ENCODE measurements around the gene STAT4. TPM values are rescaled to one million over a fixed set of nuclear protein-coding genes. Genes with fewer than 3 reads are reported as not detected.

STAT4 gene
- total and polyA plus RNA-seq, 4 donors = 0.85 to 7.9 (median 3.2) TPM

DNA sequence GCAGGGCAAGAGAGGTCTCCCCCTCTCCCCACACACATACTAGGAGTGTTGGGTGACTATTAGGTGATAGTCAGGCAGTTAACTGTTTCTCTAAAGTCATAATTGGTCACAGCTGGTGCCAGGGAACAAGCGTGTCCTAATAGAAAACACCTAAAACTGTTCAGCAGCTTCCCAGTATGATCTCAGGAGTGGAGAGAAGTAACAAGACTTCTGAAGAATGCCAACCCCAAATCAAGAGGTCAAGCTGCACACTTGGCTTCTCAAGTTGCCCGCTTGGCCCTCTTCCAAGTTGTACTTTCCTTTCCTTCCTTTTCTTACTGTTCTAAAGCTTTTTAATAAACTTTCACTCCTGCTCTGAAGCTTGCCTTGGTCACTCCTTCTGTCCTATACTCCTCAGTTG, 114.4 kb downstream of the STAT4 start:
- H3K27me3 ChIP-seq (ENCODE audit: control insufficient read depth in 4 of 4, insufficient read depth in 4 of 4, low read length in 3 of 4) = no peaks in the 10 kb centered on the region
- H3K9ac ChIP-seq (ENCODE audit: low read depth in 1 of 2, low read length in 2 of 2) = no peak overlapping the region
- H3K36me3 ChIP-seq (ENCODE audit: control insufficient read depth in 4 of 4, insufficient read depth in 3 of 4, low read depth in 1 of 4, low read length in 3 of 4) = peaks cover 0 to 8% (median 0%) of the 10 kb centered on the region in 4 donors
- H3K4me3 ChIP-seq (ENCODE audit: low read depth in 1 of 3, low read length in 3 of 3) = no peak overlapping the region
- no peak overlapping the region for H3K27ac ChIP-seq (ENCODE audit: low read depth in 1 of 2, low read length in 2 of 2)
- DNase-seq (ENCODE audit: low spot score) = no peak
- H3K4me1 ChIP-seq (ENCODE audit: control insufficient read depth in 4 of 4, insufficient read depth in 4 of 4, low read length in 3 of 4) = peaks cover 0 to under 1% (median 0%) of the 10 kb centered on the region in 4 donors
- WGBS = 94% methylated on average over 2 of the region's 2 CpGs
- no peak for TF ChIP-seq HNF4G (IDR thresholded peaks at IDR 0.05)
- TF ChIP-seq YY1 (IDR thresholded peaks at IDR 0.05) = no peak
- TF ChIP-seq, protein P1, sequence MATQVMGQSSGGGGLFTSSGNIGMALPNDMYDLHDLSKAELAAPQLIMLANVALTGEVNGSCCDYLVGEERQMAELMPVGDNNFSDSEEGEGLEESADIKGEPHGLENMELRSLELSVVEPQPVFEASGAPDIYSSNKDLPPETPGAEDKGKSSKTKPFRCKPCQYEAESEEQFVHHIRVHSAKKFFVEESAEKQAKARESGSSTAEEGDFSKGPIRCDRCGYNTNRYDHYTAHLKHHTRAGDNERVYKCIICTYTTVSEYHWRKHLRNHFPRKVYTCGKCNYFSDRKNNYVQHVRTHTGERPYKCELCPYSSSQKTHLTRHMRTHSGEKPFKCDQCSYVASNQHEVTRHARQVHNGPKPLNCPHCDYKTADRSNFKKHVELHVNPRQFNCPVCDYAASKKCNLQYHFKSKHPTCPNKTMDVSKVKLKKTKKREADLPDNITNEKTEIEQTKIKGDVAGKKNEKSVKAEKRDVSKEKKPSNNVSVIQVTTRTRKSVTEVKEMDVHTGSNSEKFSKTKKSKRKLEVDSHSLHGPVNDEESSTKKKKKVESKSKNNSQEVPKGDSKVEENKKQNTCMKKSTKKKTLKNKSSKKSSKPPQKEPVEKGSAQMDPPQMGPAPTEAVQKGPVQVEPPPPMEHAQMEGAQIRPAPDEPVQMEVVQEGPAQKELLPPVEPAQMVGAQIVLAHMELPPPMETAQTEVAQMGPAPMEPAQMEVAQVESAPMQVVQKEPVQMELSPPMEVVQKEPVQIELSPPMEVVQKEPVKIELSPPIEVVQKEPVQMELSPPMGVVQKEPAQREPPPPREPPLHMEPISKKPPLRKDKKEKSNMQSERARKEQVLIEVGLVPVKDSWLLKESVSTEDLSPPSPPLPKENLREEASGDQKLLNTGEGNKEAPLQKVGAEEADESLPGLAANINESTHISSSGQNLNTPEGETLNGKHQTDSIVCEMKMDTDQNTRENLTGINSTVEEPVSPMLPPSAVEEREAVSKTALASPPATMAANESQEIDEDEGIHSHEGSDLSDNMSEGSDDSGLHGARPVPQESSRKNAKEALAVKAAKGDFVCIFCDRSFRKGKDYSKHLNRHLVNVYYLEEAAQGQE (IDR thresholded peaks at IDR 0.05) = no peak
- no peak for TF ChIP-seq NR2F2 (IDR thresholded peaks at IDR 0.05)
- TF ChIP-seq RAD21 (IDR thresholded peaks at IDR 0.05) = no peak
- TF ChIP-seq, protein P2, sequence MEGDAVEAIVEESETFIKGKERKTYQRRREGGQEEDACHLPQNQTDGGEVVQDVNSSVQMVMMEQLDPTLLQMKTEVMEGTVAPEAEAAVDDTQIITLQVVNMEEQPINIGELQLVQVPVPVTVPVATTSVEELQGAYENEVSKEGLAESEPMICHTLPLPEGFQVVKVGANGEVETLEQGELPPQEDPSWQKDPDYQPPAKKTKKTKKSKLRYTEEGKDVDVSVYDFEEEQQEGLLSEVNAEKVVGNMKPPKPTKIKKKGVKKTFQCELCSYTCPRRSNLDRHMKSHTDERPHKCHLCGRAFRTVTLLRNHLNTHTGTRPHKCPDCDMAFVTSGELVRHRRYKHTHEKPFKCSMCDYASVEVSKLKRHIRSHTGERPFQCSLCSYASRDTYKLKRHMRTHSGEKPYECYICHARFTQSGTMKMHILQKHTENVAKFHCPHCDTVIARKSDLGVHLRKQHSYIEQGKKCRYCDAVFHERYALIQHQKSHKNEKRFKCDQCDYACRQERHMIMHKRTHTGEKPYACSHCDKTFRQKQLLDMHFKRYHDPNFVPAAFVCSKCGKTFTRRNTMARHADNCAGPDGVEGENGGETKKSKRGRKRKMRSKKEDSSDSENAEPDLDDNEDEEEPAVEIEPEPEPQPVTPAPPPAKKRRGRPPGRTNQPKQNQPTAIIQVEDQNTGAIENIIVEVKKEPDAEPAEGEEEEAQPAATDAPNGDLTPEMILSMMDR (IDR thresholded peaks at IDR 0.05; ENCODE audit: low read depth, low read length, missing input control) = no peak
- no peak for TF ChIP-seq RXRA (IDR thresholded peaks at IDR 0.05)
- TF ChIP-seq, protein P3, sequence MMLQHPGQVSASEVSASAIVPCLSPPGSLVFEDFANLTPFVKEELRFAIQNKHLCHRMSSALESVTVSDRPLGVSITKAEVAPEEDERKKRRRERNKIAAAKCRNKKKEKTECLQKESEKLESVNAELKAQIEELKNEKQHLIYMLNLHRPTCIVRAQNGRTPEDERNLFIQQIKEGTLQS (IDR thresholded peaks at IDR 0.05) = no peak
- TF ChIP-seq TAF1 (conservative IDR thresholded peaks at IDR 0.05) = no peak
- TF ChIP-seq, protein P4, sequence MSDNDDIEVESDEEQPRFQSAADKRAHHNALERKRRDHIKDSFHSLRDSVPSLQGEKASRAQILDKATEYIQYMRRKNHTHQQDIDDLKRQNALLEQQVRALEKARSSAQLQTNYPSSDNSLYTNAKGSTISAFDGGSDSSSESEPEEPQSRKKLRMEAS (IDR thresholded peaks at IDR 0.05) = no peak
- no peak for TF ChIP-seq JUND (IDR thresholded peaks at IDR 0.05)
- TF ChIP-seq HNF4A (conservative IDR thresholded peaks at IDR 0.05) = no peak
- no peak for TF ChIP-seq EGR1 (IDR thresholded peaks at IDR 0.05; ENCODE audit: low read depth in 2 of 2)
- TF ChIP-seq, protein P5, sequence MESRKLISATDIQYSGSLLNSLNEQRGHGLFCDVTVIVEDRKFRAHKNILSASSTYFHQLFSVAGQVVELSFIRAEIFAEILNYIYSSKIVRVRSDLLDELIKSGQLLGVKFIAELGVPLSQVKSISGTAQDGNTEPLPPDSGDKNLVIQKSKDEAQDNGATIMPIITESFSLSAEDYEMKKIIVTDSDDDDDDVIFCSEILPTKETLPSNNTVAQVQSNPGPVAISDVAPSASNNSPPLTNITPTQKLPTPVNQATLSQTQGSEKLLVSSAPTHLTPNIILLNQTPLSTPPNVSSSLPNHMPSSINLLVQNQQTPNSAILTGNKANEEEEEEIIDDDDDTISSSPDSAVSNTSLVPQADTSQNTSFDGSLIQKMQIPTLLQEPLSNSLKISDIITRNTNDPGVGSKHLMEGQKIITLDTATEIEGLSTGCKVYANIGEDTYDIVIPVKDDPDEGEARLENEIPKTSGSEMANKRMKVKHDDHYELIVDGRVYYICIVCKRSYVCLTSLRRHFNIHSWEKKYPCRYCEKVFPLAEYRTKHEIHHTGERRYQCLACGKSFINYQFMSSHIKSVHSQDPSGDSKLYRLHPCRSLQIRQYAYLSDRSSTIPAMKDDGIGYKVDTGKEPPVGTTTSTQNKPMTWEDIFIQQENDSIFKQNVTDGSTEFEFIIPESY (IDR thresholded peaks at IDR 0.05) = no peak
- TF ChIP-seq GABPA (IDR thresholded peaks at IDR 0.05 in 1 of 2, conservative IDR thresholded peaks at IDR 0.05 in 1 of 2) = no peak
- TF ChIP-seq SP1 (IDR thresholded peaks at IDR 0.05) = no peak
- no peaks in the 10 kb centered on the region for H3K9me3 ChIP-seq (ENCODE audit: control insufficient read depth in 4 of 4, low read length in 3 of 4)

Data from liver (tissue), 9 donors.